HEK293T (cell line): ENCODE data around the gene ERVMER34-1.

ENCODE experiments used
- CTCF ChIA-PET: fragments of 350-600 bp; formaldehyde crosslinking; extraction: SDS; loops from one replicate; lab custom pipeline; 2021; ENCODE audit warnings: antibody characterized with exemption, inconsistent platforms; lab: Yijun Ruan, JAX
- POLR2A ChIA-PET: fragments of 350-600 bp; formaldehyde crosslinking; extraction: SDS; loops from one replicate; lab custom pipeline; 2020; ENCODE audit warnings: antibody characterized with exemption, inconsistent platforms; lab: Yijun Ruan, JAX
- DNase-seq: peaks from one replicate; pipeline ENCODE4 v3.0.0; 2012; ENCODE audit warnings: mixed read lengths; ENCODE audit errors: extremely low spot score
- ARNT ChIP-seq: fragments of 450-650 bp; IDR thresholded peaks from 2 replicates; pipeline ENCODE4 v1.6.1; 2017; ENCODE audit warnings: mild to moderate bottlenecking
- BHLHE40 ChIP-seq: fragments of 450-650 bp; IDR thresholded peaks from 2 replicates; pipeline ENCODE4 v1.6.1; 2016; ENCODE audit warnings: mild to moderate bottlenecking, moderate library complexity, borderline replicate concordance
- CTBP1 ChIP-seq: fragments of 450-650 bp; IDR thresholded peaks from 2 replicates; pipeline ENCODE4 v1.6.1; 2016; ENCODE audit warnings: borderline replicate concordance
- ELF4 ChIP-seq: fragments of 450-650 bp; IDR thresholded peaks from 2 replicates; pipeline ENCODE4 v1.6.1; 2017; ENCODE audit warnings: antibody characterized with exemption
- FOXA1 ChIP-seq: fragments of 450-650 bp; IDR thresholded peaks from 2 replicates; pipeline ENCODE4 v1.6.1; 2016; ENCODE audit warnings: mild to moderate bottlenecking
- FOXK2 ChIP-seq: fragments of 450-650 bp; IDR thresholded peaks from 2 replicates; pipeline ENCODE4 v1.6.1; 2016; ENCODE audit warnings: mild to moderate bottlenecking
- FOXM1 ChIP-seq: fragments of 450-650 bp; IDR thresholded peaks from 2 replicates; pipeline ENCODE4 v1.6.1; 2017; ENCODE audit warnings: mild to moderate bottlenecking, borderline replicate concordance
- HDGF ChIP-seq: fragments of 450-650 bp; IDR thresholded peaks from 2 replicates; pipeline ENCODE4 v1.6.1; 2017; ENCODE audit warnings: antibody characterized with exemption, borderline replicate concordance
- L3MBTL2 ChIP-seq: fragments of 450-650 bp; conservative IDR thresholded peaks from 2 replicates; pipeline ENCODE4 v1.6.1; 2016; ENCODE audit warnings: mild to moderate bottlenecking
- LEF1 ChIP-seq: fragments of 450-650 bp; IDR thresholded peaks from 2 replicates; pipeline ENCODE4 v1.6.1; 2017; ENCODE audit warnings: mild to moderate bottlenecking, borderline replicate concordance
- NFRKB ChIP-seq: fragments of 450-650 bp; IDR thresholded peaks from 2 replicates; pipeline ENCODE4 v1.6.1; 2016; ENCODE audit warnings: mild to moderate bottlenecking, moderate library complexity
- SP1 ChIP-seq: fragments of 450-650 bp; IDR thresholded peaks from 2 replicates; pipeline ENCODE4 v1.6.1; 2017
- SUZ12 ChIP-seq: fragments of 450-650 bp; IDR thresholded peaks from 2 replicates; pipeline ENCODE4 v1.6.1; 2016; ENCODE audit warnings: mild to moderate bottlenecking
- TARDBP ChIP-seq: fragments of 450-650 bp; IDR thresholded peaks from 2 replicates; pipeline ENCODE4 v1.6.1; 2016
- ZNF384 ChIP-seq: fragments of 450-650 bp; IDR thresholded peaks from 2 replicates; pipeline ENCODE4 v1.6.1; 2016
- TF ChIP-seq, protein P1 (sequence below): fragments of 450-650 bp; IDR thresholded peaks from 2 replicates; pipeline ENCODE4 v1.6.1; 2016

The ERVMER34-1 gene

DNA sequence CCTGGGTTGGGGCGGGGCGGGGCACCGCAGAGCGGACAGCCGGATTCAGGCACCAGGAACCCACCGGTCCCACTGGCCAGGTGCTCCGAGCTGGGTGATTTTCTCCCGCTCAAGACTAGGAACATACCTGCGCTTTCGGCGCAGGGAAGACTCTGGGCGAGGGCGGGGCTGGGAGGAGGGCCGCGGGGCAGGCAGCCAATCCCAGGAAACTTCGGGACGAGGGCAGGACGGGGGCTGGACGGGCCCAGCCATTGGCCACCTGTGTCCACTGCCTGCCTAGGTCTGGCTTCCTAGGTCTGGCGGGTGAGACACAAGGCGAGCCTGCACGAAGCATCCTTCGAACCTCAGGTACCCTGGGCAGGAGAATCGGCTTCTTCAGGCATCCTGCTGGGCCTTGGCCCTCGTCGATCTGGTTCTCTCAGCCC, 274 bp upstream of the ERVMER34-1 start:
- POLR2A ChIA-PET: no interaction called here
- TF ChIP-seq BHLHE40 (no peak), ARNT (no peak), ELF4 (no peak), SUZ12 (no peak), SP1 (no peak), NFRKB (no peak), LEF1 (no peak), ZNF384 (no peak), TARDBP (no peak), FOXK2 (no peak), FOXA1 (no peak), CTBP1 (no peak), HDGF (no peak), L3MBTL2 (no peak), FOXM1 (no peak)
- TF ChIP-seq, protein P1, sequence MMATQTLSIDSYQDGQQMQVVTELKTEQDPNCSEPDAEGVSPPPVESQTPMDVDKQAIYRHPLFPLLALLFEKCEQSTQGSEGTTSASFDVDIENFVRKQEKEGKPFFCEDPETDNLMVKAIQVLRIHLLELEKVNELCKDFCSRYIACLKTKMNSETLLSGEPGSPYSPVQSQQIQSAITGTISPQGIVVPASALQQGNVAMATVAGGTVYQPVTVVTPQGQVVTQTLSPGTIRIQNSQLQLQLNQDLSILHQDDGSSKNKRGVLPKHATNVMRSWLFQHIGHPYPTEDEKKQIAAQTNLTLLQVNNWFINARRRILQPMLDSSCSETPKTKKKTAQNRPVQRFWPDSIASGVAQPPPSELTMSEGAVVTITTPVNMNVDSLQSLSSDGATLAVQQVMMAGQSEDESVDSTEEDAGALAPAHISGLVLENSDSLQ: no peak
- CTCF ChIA-PET: no interaction called here
- no peak for DNase-seq

DNA sequence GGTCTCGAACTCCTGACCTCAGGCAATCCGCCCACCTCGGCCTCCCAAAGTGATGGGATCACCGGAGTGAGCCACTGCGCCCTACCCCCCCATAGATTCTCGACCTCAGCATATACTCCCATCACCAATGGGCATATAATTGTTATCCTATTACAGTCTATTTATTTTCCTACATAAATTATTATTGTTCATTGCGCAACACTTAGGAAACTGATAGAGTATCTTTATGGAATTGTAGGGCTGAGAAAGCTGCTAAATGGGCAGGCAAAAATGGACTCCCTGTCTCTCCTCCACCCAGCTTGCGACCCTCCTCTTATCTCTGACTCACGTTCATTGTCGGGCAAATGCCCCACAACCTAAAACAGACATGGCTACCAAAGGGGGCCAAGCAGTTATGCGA, 1.0 kb downstream of the ERVMER34-1 start:
- no peak for DNase-seq
- ChIA-PET POLR2A (interaction anchor here (0.7 kb wide), 1 partner anchor 38 kb away, joined by 4 read pairs; no protein-coding TSS in a partner anchor), CTCF (interaction anchor here (0.5 kb wide), 1 partner anchor 8 kb away, joined by 3 read pairs; no protein-coding TSS in a partner anchor)
- TF ChIP-seq ARNT (no peak), ZNF384 (no peak), ELF4 (no peak), LEF1 (no peak), BHLHE40 (no peak), FOXA1 (no peak), FOXK2 (no peak), L3MBTL2 (no peak), NFRKB (no peak), SP1 (no peak), TARDBP (no peak)
- TF ChIP-seq, protein P1: no peak

DNA sequence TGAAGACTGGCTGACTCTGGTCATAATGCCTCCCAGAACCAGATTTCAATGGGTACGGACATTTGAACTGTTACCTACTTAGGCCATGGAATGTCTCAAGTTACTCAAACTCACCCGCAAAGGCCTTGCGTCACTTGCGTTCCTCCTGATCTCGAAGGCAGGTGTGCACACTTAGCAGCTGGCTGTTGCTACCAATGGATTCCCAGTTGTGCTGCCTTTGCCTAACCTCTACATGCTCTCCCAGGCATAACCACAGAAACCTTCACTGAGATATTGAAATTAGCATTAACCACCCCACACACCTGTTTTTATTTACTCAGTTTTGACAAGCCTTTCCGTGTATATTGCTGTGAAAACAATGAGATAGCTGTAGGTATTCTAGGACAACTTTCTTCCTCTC, 2.8 kb downstream of the ERVMER34-1 start:
- CTCF ChIA-PET: interaction anchor here (0.6 kb wide), 1 partner anchor 80 kb away, joined by 3 read pairs; no protein-coding TSS in a partner anchor
- POLR2A ChIA-PET: no interaction called here
- no peak for DNase-seq

DNA sequence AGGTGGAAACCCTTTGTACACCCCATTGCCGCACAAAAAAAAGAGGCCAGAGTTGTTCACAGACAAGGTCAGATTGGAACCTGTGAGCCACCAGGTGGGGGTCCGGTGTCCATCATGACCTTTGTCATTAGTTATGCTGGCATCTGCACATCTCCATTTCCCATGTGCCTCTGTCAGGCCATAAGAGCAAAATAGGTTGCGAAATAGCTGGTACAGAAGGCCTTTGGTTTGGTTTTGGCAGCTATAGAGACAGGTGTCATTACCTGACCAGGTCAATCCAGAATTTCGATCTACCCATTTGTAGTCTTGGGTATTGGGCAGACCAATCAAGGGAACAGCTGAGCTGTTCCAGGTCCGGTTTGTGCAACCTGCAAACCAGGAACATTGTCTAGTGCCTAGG, 6.6 kb downstream of the ERVMER34-1 start:
- ChIA-PET CTCF (no interaction called here), POLR2A (no interaction called here)
- DNase-seq: no peak
- TF ChIP-seq LEF1 (no peak), FOXK2 (no peak), SP1 (no peak), ARNT (no peak)

More for the DNA sequence above, 2.8 kb downstream of the ERVMER34-1 start:
- TF ChIP-seq L3MBTL2 (no peak), NFRKB (no peak), ELF4 (no peak), ARNT (no peak), BHLHE40 (no peak), ZNF384 (no peak), FOXK2 (no peak), LEF1 (no peak), HDGF (no peak), TARDBP (no peak), FOXM1 (no peak), CTBP1 (no peak), SUZ12 (no peak)
- TF ChIP-seq, protein P1: no peak

DNA sequence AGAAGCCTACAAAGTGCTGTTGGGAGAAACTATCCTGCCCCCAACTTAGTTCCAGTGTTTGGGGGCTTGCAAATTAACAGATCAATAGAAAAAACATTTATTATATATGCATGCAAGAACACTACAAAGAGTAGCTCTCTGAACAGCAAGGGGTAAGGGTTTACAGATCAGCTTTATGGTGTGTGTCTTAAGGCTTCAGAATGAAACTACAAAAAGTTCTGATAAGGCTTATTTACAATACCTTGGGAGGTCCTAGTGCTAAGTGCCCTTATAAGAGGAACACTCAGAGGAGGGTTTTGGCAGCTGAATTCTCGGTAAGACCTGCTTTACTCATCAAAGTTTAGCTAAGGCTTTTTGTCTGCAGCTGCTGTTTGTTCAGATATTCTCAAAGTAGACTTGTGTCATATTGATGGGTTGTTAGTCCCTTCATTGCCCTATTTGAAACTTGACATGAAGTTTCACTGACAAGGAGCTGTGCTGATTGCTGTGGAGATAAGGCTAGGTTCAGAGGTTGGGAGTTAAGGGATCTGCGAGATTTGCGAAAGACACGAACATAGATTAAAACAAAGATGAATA, 7.7 kb downstream of the ERVMER34-1 start:
- DNase-seq: peak; percentile 22
- TF ChIP-seq TARDBP (no peak), ELF4 (no peak), ARNT (no peak), FOXK2 (no peak)
- ChIA-PET POLR2A (interaction anchor here (0.8 kb wide), 1 partner anchor 31 kb away, joined by 3 read pairs; no protein-coding TSS in a partner anchor), CTCF (no interaction called here)

DNA sequence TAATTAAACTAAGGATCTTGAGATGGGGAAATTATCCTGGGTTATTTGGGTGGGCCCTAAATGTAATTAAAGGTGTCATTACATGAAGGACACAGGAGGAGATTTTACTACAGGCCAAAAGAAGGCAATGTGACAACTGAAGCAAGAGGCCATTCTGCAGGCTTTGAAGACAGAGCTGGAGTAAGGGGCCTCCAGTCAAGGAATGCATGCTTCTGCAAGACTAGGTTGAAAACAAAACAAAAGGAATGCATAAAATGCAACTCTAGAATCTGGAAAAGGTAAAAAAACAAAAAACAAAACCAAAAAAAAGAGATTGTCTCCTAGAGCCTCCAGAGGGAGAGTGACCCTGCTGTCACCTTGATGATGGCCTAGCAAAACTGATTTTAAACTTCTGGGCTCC, 21.6 kb downstream of the ERVMER34-1 start:
- no peak for TF ChIP-seq FOXA1
- no peak for TF ChIP-seq FOXM1
- no peak for TF ChIP-seq CTBP1
- no peak for TF ChIP-seq L3MBTL2
- TF ChIP-seq, protein P1: no peak
- TF ChIP-seq FOXK2: no peak
- no peak for TF ChIP-seq ELF4
- no peak for TF ChIP-seq HDGF
- TF ChIP-seq SP1: no peak
- no peak for TF ChIP-seq TARDBP
- no peak for TF ChIP-seq ARNT
- TF ChIP-seq LEF1: no peak
- TF ChIP-seq ZNF384: no peak
- TF ChIP-seq NFRKB: no peak
- no peak for TF ChIP-seq BHLHE40
- TF ChIP-seq SUZ12: no peak
- no peak for DNase-seq
- POLR2A ChIA-PET: interaction anchor here (6.0 kb wide), 1 partner anchor 17 kb away, joined by 28 read pairs; no protein-coding TSS in a partner anchor
- CTCF ChIA-PET: no interaction called here
